Endothelial cell of umbilical vein (primary cell): ENCODE results near the gene DRD4.

ENCODE experiments used
- CTCF ChIP-seq, 2 donors: IDR thresholded peaks; 1 replicate in 1 of 2; 2 replicates in 1 of 2; pipeline ENCODE4 v1.5.1; 2011; ENCODE audit warnings: low read length in 2 of 2, mild to moderate bottlenecking in 2 of 2, moderate library complexity in 2 of 2, control low read depth in 1 of 2, inconsistent platforms in 1 of 2, low read depth in 1 of 2; ENCODE audit not compliant: insufficient read depth in 1 of 2; ENCODE audit errors: extremely low read depth in 1 of 2
- EZH2 ChIP-seq: IDR thresholded peaks from 2 replicates; pipeline ENCODE4 v1.6.1; 2012; ENCODE audit warnings: borderline replicate concordance, low read depth, mild to moderate bottlenecking, moderate library complexity, low read length, inconsistent platforms; ENCODE audit not compliant: severe bottlenecking
- POLR2A ChIP-seq: IDR thresholded peaks from 2 replicates; pipeline ENCODE4 v1.6.1; 2012; ENCODE audit warnings: low read depth, mild to moderate bottlenecking, control low read depth, low read length
- POLR2AphosphoS5 ChIP-seq: IDR thresholded peaks from 2 replicates; pipeline ENCODE4 v1.6.1; 2012; ENCODE audit warnings: low read depth, mild to moderate bottlenecking, control low read depth, low read length, moderate library complexity; ENCODE audit not compliant: insufficient read depth

- TF ChIP-seq CTCF (IDR thresholded peaks at IDR 0.05; ENCODE audit: extremely low read depth in 1 of 2, insufficient read depth in 1 of 2, low read depth in 1 of 2, low read length in 2 of 2) = no peak
- TF ChIP-seq POLR2A = no peak
- TF ChIP-seq EZH2 = no peak
- no peak for TF ChIP-seq POLR2AphosphoS5
These were observed 9.1 kb downstream of the DRD4 start for GRCh38 chr11:646214-646613.
